Urinary bladder (tissue), 4 donors: ENCODE results near the gene CLIC5. TPM values are rescaled to one million over a fixed set of nuclear protein-coding genes. Genes with fewer than 3 reads are reported as not detected.
A peak's percentile ranks its signal among the peaks of the same experiment; 100 is the strongest.

Experiments
- DNase-seq: peaks from one replicate; pipeline ENCODE4 v3.0.0-alpha.2; 2015; ENCODE audit errors: extremely low spot score
- H3K27ac ChIP-seq: one replicate; pipeline ENCODE4 v1.5.1; 2013; ENCODE audit warnings: low read depth, mild to moderate bottlenecking, moderate library complexity
- H3K36me3 ChIP-seq: one replicate; pipeline ENCODE4 v1.6.1; 2013; ENCODE audit warnings: mild to moderate bottlenecking, moderate library complexity; ENCODE audit not compliant: insufficient read depth
- H3K4me1 ChIP-seq: one replicate; pipeline ENCODE4 v1.6.1; 2013; ENCODE audit warnings: mild to moderate bottlenecking, moderate library complexity; ENCODE audit not compliant: insufficient read depth
- H3K4me3 ChIP-seq: one replicate; pipeline ENCODE4 v1.5.1; 2013; ENCODE audit warnings: low read depth, low read length
- WGBS: extraction: QIAGEN DNeasy Blood & Tissue Kit; methylation state at CpG from one replicate; pipeline ENCODE4 v1.1.7; 2013; 5-methylcytosine and 5-hydroxymethylcytosine counted together
- polyA plus RNA-seq: library from polyadenylated mRNA; stranded (reverse); fragments of 200-250 nt; gene quantifications from one replicate; pipeline ENCODE4 v1.2.3, GENCODE V29; 2013
- total RNA-seq: library from RNA; depleted of rRNA; stranded (reverse); fragments of >200 nt; gene quantifications from one replicate; pipeline ENCODE4 v1.2.3, GENCODE V29; 2014
- donor health status: healthy with polysubstance abuse.
- donor health status: healthy.

Gene CLIC5
- total and polyA plus RNA-seq, 2 donors, result 2.4 to 4.3 TPM

GRCh38 chr6:45956663-45957062 is 59.0 kb downstream of the CLIC5 start:
- Histone ChIP-seq H3K4me3 (no peak overlapping the region), H3K27ac (no peak overlapping the region), H3K4me1 (no peaks in the 10 kb centered on the region), H3K36me3 (no peaks in the 10 kb centered on the region)
- no peak for DNase-seq
- 87% methylated on average over 7 of the region's 7 CpGs for WGBS

- DNase-seq, result no peak
- no peak overlapping the region for H3K4me3 ChIP-seq
- no peaks in the 10 kb centered on the region for H3K36me3 ChIP-seq
- no peak overlapping the region for H3K27ac ChIP-seq
- 60% methylated on average over 5 of the region's 5 CpGs for WGBS
- no peaks in the 10 kb centered on the region for H3K4me1 ChIP-seq
Observed at GRCh38 chr6:45956176-45956575, 59.5 kb downstream of the CLIC5 start.

DNA sequence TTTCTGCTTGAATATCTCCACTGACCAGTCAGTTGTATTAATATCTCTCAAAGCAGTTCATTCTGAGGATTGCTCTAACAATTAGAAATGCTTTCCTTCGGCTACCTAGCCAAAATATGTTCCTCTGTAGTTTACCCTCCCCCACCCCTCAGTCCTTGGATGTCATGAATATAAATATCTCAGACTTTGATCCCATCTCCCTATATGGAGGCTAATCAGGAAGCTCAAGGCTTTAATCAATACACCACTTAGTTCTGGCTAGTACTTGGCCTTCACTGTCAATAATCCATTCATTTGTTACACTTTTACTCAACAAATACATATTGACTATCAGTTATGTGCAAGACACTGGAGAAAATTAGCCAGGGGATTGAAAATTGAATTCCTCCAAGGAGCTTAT is 60.1 kb downstream of the CLIC5 start:
- WGBS, result 94% methylated on average over 1 of the region's 1 CpG
- H3K4me1 ChIP-seq, result no peaks in the 10 kb centered on the region

GRCh38 chr6:45952546-45952945 is 63.1 kb downstream of the CLIC5 start:
- no peak overlapping the region for H3K27ac ChIP-seq
- H3K4me1 ChIP-seq, result no peaks in the 10 kb centered on the region
- H3K4me3 ChIP-seq, result no peak overlapping the region
- DNase-seq, result no peak
- no peaks in the 10 kb centered on the region for H3K36me3 ChIP-seq
- 94% methylated on average over 3 of the region's 3 CpGs for WGBS

More for the DNA sequence above, 60.1 kb downstream of the CLIC5 start:
- Histone ChIP-seq H3K36me3 (no peaks in the 10 kb centered on the region), H3K4me3 (no peak overlapping the region), H3K27ac (no peak overlapping the region)
- DNase-seq, result no peak

GRCh38 chr6:45952168-45952529 is 63.5 kb downstream of the CLIC5 start:
- DNase-seq, result no peak
- Histone ChIP-seq H3K36me3 (no peaks in the 10 kb centered on the region), H3K4me3 (no peak overlapping the region), H3K4me1 (no peaks in the 10 kb centered on the region), H3K27ac (no peak overlapping the region)
- WGBS, result 82% methylated on average over 7 of the region's 7 CpGs

GRCh38 chr6:45951321-45952167 is 64.1 kb downstream of the CLIC5 start:
- Histone ChIP-seq H3K4me3 (no peak overlapping the region), H3K27ac (no peak overlapping the region), H3K4me1 (no peaks in the 10 kb centered on the region), H3K36me3 (no peaks in the 10 kb centered on the region)
- peak; percentile 39 for DNase-seq
- 54% methylated on average over 11 of the region's 11 CpGs for WGBS

DNA sequence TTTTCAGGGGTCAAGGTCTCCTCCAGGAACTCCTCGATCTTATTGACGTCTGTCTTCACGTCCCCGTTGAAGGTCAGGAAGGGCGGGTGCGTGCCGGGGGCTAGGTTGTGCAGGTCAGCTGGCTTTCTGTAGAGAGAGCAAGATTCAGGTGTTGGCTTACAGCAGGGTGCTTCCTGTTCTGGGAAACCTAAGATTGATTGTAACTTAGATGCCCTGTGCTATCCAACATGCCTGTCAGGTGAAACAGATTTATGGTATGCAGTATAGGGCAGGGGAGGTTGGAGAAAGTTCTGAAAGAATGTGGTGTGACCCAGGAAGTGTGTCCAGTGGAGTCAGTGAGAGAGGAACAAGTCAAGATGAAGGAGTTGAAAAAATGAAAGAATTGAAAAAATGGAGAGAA is 66.4 kb downstream of the CLIC5 start:
- no peak for DNase-seq
- WGBS, result 90% methylated on average over 7 of the region's 7 CpGs
- Histone ChIP-seq H3K27ac (no peak overlapping the region), H3K4me3 (no peak overlapping the region), H3K36me3 (no peaks in the 10 kb centered on the region), H3K4me1 (no peaks in the 10 kb centered on the region)

GRCh38 chr6:45947807-45948206 is 67.9 kb downstream of the CLIC5 start:
- Histone ChIP-seq H3K4me3 (no peak overlapping the region), H3K36me3 (no peaks in the 10 kb centered on the region), H3K27ac (no peak overlapping the region), H3K4me1 (no peaks in the 10 kb centered on the region)
- no peak for DNase-seq

DNA sequence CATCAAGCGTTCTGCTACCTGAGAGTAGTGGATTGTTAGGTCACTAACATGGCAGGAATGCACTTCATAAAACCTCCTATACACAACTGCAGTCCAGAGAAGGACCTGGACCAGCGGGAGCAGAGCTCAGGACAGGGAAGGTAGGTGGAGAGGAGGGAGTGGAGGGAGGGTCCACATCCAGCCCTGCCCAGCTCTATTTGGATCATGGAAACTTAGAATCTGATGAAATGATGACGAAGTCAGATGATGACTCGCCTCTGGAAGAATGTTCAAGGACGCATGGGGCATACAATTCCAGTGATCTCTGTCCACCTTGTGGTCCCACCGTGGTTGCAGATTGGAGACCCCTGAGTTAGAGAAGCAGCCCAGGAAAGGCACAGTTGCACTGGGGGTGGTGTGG is 68.8 kb downstream of the CLIC5 start:
- DNase-seq, result no peak
- no peaks in the 10 kb centered on the region for H3K36me3 ChIP-seq
- H3K4me1 ChIP-seq, result no peaks in the 10 kb centered on the region
- H3K27ac ChIP-seq, result no peak overlapping the region
- 88% methylated on average over 6 of the region's 6 CpGs for WGBS
- no peak overlapping the region for H3K4me3 ChIP-seq

DNA sequence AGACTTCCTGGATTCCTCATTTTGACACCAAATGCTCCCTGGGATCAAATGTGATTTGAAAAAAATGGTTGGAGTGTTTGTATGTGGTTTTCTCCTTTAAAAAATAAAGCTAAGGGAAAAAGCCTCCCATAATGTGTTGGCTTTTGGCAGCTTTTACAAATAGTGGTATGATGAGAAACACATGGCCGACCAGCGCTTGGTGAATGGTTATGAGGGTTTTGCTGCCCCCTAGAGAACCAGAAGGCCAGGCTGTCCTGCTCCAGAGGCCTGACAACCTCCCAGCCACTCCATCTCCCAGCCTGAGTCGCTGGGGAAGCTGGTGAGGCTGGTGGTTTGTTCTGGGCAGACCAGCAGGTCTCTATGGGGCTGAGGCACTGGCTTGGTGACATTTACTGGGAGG is 69.3 kb downstream of the CLIC5 start:
- peak; percentile 65 for DNase-seq
- no peak overlapping the region for H3K27ac ChIP-seq
- no peaks in the 10 kb centered on the region for H3K36me3 ChIP-seq
- no peaks in the 10 kb centered on the region for H3K4me1 ChIP-seq
- WGBS, result 35% methylated on average over 3 of the region's 3 CpGs
- H3K4me3 ChIP-seq, result no peak overlapping the region

GRCh38 chr6:45942953-45943352 is 72.7 kb downstream of the CLIC5 start:
- Histone ChIP-seq H3K4me3 (no peak overlapping the region), H3K36me3 (no peaks in the 10 kb centered on the region), H3K4me1 (no peaks in the 10 kb centered on the region), H3K27ac (no peak overlapping the region)
- DNase-seq, result no peak
- WGBS, result 83% methylated on average over 3 of the region's 3 CpGs

DNA sequence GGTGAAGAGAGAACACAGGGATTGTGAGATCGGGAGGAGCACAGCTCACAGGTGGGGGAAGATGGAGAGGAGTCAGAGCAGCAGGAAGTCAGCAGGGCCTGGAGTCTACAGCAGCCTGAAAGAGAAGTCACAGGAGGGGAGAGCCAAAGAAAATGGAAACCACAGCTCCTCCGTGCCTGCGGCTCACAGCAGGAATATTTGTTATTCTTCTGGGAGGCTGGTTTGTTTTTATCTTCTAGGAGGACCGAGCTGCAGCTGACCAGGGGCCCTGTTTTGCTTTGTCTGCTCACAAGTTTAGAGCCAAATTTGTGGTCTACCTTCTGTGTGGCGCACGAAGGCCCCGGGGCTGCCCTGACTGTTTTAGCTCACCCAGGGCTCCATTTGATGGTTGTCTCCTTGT is 81.8 kb downstream of the CLIC5 start:
- Histone ChIP-seq H3K27ac (no peak overlapping the region), H3K4me3 (no peak overlapping the region), H3K36me3 (no peaks in the 10 kb centered on the region), H3K4me1 (no peaks in the 10 kb centered on the region)
- 71% methylated on average over 7 of the region's 7 CpGs for WGBS
- no peak for DNase-seq

- Histone ChIP-seq H3K4me1 (no peaks in the 10 kb centered on the region), H3K4me3 (no peak overlapping the region), H3K27ac (no peak overlapping the region), H3K36me3 (no peaks in the 10 kb centered on the region)
- 92% methylated on average over 1 of the region's 1 CpG for WGBS
- no peak for DNase-seq
Observed at GRCh38 chr6:45931232-45931631, 84.4 kb downstream of the CLIC5 start.

DNA sequence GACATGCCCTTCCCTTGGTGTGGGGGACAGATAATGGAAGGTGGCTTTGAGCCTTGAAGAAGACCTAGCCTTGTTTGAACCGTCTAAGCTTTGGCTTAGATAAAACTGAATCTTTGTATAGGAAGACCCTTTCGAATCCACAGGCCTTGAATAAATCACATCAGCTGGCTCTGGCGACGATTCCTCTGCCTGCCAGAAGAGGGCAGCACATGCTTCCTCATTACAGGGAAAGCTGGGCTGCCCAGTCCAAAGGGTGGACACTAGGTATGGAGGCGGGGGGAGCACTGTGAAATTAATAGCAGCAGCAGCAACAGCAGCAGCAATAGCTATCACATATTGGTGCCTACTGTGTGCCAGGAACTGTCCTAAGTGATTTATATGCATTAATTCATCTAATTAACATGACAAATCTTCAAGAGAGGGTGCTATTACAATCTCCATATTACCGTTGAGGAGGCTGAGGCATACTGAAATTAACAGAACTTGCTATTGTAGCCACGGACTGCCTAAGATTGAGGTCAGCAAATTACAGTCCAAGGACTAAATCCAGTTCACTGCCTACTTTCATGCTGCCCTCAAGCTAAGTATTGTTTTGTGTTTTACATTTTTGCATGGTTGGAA is 85.1 kb downstream of the CLIC5 start:
- Histone ChIP-seq H3K4me3 (no peak overlapping the region), H3K36me3 (no peaks in the 10 kb centered on the region), H3K27ac (no peak overlapping the region), H3K4me1 (no peaks in the 10 kb centered on the region)
- no peak for DNase-seq
- 29% methylated on average over 7 of the region's 7 CpGs for WGBS
